Spleen (tissue), 7 donors: ENCODE data around the gene SKI.

Experiments used
- POLR2A ChIP-seq, 3 donors: fragments of 450-650 bp; IDR thresholded peaks; one replicate each; pipeline ENCODE4 v1.5.1; 2017; ENCODE audit warnings: antibody characterized with exemption in 3 of 3, mild to moderate bottlenecking in 1 of 3
- TF ChIP-seq, protein P1 (sequence below), 11 experiments: fragments of 200-600 bp in 7 of 11; fragments of 450-650 bp in 4 of 11; sonication (generic) in 4 of 11; IDR thresholded peaks in 8 of 11; conservative IDR thresholded peaks in 3 of 11; 1 replicate in 7 of 11; 2 replicates in 4 of 11; pipeline versions ENCODE4 v1.4.0 to v1.8.0; 2016 to 2021; ENCODE audit warnings: antibody characterized with exemption in 11 of 11, inconsistent platforms in 4 of 11, mild to moderate bottlenecking in 1 of 11
- donor health status: DM: no; HTN: no; CAD: no; lungs with moderate emphysema.
- donor health status: DM: no; HTN: no; CAD: no.
- donor health status: DM: no; HTN: no; CAD: no.

- TF ChIP-seq, protein P1, sequence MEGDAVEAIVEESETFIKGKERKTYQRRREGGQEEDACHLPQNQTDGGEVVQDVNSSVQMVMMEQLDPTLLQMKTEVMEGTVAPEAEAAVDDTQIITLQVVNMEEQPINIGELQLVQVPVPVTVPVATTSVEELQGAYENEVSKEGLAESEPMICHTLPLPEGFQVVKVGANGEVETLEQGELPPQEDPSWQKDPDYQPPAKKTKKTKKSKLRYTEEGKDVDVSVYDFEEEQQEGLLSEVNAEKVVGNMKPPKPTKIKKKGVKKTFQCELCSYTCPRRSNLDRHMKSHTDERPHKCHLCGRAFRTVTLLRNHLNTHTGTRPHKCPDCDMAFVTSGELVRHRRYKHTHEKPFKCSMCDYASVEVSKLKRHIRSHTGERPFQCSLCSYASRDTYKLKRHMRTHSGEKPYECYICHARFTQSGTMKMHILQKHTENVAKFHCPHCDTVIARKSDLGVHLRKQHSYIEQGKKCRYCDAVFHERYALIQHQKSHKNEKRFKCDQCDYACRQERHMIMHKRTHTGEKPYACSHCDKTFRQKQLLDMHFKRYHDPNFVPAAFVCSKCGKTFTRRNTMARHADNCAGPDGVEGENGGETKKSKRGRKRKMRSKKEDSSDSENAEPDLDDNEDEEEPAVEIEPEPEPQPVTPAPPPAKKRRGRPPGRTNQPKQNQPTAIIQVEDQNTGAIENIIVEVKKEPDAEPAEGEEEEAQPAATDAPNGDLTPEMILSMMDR (IDR thresholded peaks at IDR 0.05 in 8 of 11, conservative IDR thresholded peaks at IDR 0.05 in 3 of 11), result no peak
- TF ChIP-seq POLR2A (IDR thresholded peaks at IDR 0.05), result no peak
Observed at GRCh38 chr1:2240270-2241156, 12.4 kb downstream of the SKI start.
